ENCODE measurements around the gene BIRC2. TPM values are rescaled to one million over a fixed set of nuclear protein-coding genes. Genes with fewer than 3 reads are reported as not detected.
A peak's percentile ranks its signal among the peaks of the same experiment; 100 is the strongest.

The BIRC2 gene
- total RNA-seq, 1 donor from 2014 or later, result 69.9 TPM

- H4K20me1 ChIP-seq (ENCODE audit: insufficient read depth, low read length), result no peaks in the 10 kb centered on the region
- H3K36me3 ChIP-seq (ENCODE audit: insufficient read depth, low read length), result no peaks in the 10 kb centered on the region
Measured at GRCh38 chr11:102325088-102325487, 21.9 kb upstream of the BIRC2 start.

GRCh38 chr11:102328748-102329147 lies 18.3 kb upstream of the BIRC2 start:
- Histone ChIP-seq H4K20me1 (ENCODE audit: insufficient read depth, low read length) (no peaks in the 10 kb centered on the region), H3K36me3 (ENCODE audit: insufficient read depth, low read length) (no peaks in the 10 kb centered on the region), H3K9ac (ENCODE audit: low read length) (no peak overlapping the region), H3K4me2 (ENCODE audit: low read length) (no peak overlapping the region), H3K27me3 (ENCODE audit: insufficient read depth, low read length) (no peaks in the 10 kb centered on the region), H3K4me3 (ENCODE audit: insufficient read depth, low read depth, low read length) (no peak overlapping the region), H3K27ac (ENCODE audit: low read depth, low read length) (no peak overlapping the region), H2AFZ (ENCODE audit: low read depth, low read length) (no peak overlapping the region), H3K4me1 (ENCODE audit: insufficient read depth, low read length) (no peaks in the 10 kb centered on the region), H3K79me2 (ENCODE audit: insufficient read depth, low read length) (no peaks in the 10 kb centered on the region), H3K9me3 (ENCODE audit: insufficient read depth, low read depth, low read length) (no peaks in the 10 kb centered on the region)
- Mint-ChIP-seq H3K27ac (ENCODE audit: unreplicated experiment) (no peak overlapping the region), H3K4me3 (ENCODE audit: unreplicated experiment) (no peak overlapping the region), H3K4me1 (ENCODE audit: low read depth, unreplicated experiment) (peaks cover 3% of the 10 kb centered on the region), H3K27me3 (ENCODE audit: low read depth, unreplicated experiment) (no peaks in the 10 kb centered on the region), H3K9me3 (ENCODE audit: unreplicated experiment) (no peaks in the 10 kb centered on the region), H3K36me3 (ENCODE audit: low read depth, unreplicated experiment) (no peaks in the 10 kb centered on the region)
- DNase-seq (ENCODE audit: low read depth) (no peak), FAIRE-seq (no peak)
- no peak for TF ChIP-seq EZH2 (IDR thresholded peaks at IDR 0.05; ENCODE audit: insufficient read depth, low read length)
- TF ChIP-seq CTCF (IDR thresholded peaks at IDR 0.05; ENCODE audit: insufficient read depth, low read depth, low read length), result no peak

More at GRCh38 chr11:102325088-102325487, 21.9 kb upstream of the BIRC2 start:
- Histone ChIP-seq H3K79me2 (ENCODE audit: insufficient read depth, low read length) (no peaks in the 10 kb centered on the region), H3K4me1 (ENCODE audit: insufficient read depth, low read length) (no peaks in the 10 kb centered on the region), H2AFZ (ENCODE audit: low read depth, low read length) (no peak overlapping the region), H3K9ac (ENCODE audit: low read length) (no peak overlapping the region), H3K9me3 (ENCODE audit: insufficient read depth, low read depth, low read length) (no peaks in the 10 kb centered on the region), H3K4me3 (ENCODE audit: insufficient read depth, low read depth, low read length) (no peak overlapping the region), H3K27ac (ENCODE audit: low read depth, low read length) (no peak overlapping the region), H3K27me3 (ENCODE audit: insufficient read depth, low read length) (no peaks in the 10 kb centered on the region), H3K4me2 (ENCODE audit: low read length) (no peak overlapping the region)
- DNase-seq (ENCODE audit: low read depth) (no peak), FAIRE-seq (no peak)
- Mint-ChIP-seq H3K36me3 (ENCODE audit: low read depth, unreplicated experiment) (no peaks in the 10 kb centered on the region), H3K27me3 (ENCODE audit: low read depth, unreplicated experiment) (no peaks in the 10 kb centered on the region), H3K4me3 (ENCODE audit: unreplicated experiment) (no peak overlapping the region), H3K4me1 (ENCODE audit: low read depth, unreplicated experiment) (peaks cover 6% of the 10 kb centered on the region), H3K9me3 (ENCODE audit: unreplicated experiment) (no peaks in the 10 kb centered on the region), H3K27ac (ENCODE audit: unreplicated experiment) (no peak overlapping the region)
- TF ChIP-seq CTCF (IDR thresholded peaks at IDR 0.05; ENCODE audit: insufficient read depth, low read depth, low read length) (no peak), EZH2 (IDR thresholded peaks at IDR 0.05; ENCODE audit: insufficient read depth, low read length) (no peak)

- H3K27me3 ChIP-seq (ENCODE audit: insufficient read depth, low read length), result no peaks in the 10 kb centered on the region
- no peak overlapping the region for H3K27ac ChIP-seq (ENCODE audit: low read depth, low read length)
- DNase-seq (ENCODE audit: low read depth) (no peak), FAIRE-seq (peak; percentile 77)
- Mint-ChIP-seq H3K4me1 (ENCODE audit: low read depth, unreplicated experiment) (no peaks in the 10 kb centered on the region), H3K9me3 (ENCODE audit: unreplicated experiment) (no peaks in the 10 kb centered on the region), H3K36me3 (ENCODE audit: low read depth, unreplicated experiment) (no peaks in the 10 kb centered on the region), H3K27ac (ENCODE audit: unreplicated experiment) (no peak overlapping the region), H3K27me3 (ENCODE audit: low read depth, unreplicated experiment) (no peaks in the 10 kb centered on the region), H3K4me3 (ENCODE audit: unreplicated experiment) (no peak overlapping the region)
- H3K79me2 ChIP-seq (ENCODE audit: insufficient read depth, low read length), result no peaks in the 10 kb centered on the region
- TF ChIP-seq EZH2 (IDR thresholded peaks at IDR 0.05; ENCODE audit: insufficient read depth, low read length) (no peak), CTCF (IDR thresholded peaks at IDR 0.05; ENCODE audit: insufficient read depth, low read depth, low read length) (no peak)
- H3K4me2 ChIP-seq (ENCODE audit: low read length), result no peak overlapping the region
- H3K4me3 ChIP-seq (ENCODE audit: insufficient read depth, low read depth, low read length), result no peak overlapping the region
- no peaks in the 10 kb centered on the region for H3K4me1 ChIP-seq (ENCODE audit: insufficient read depth, low read length)
- H3K9me3 ChIP-seq (ENCODE audit: insufficient read depth, low read depth, low read length), result no peaks in the 10 kb centered on the region
- H4K20me1 ChIP-seq (ENCODE audit: insufficient read depth, low read length), result no peaks in the 10 kb centered on the region
- no peak overlapping the region for H3K9ac ChIP-seq (ENCODE audit: low read length)
- H2AFZ ChIP-seq (ENCODE audit: low read depth, low read length), result no peak overlapping the region
- no peaks in the 10 kb centered on the region for H3K36me3 ChIP-seq (ENCODE audit: insufficient read depth, low read length)
Measured at GRCh38 chr11:102330231-102330630, 16.8 kb upstream of the BIRC2 start.

Data from astrocyte (in vitro differentiated cells and primary cell).